Activated T-helper 17 cell treated with anti-CD3 and anti-CD28 coated beads, Interleukin-2, amount 50 U/mL, for 72 hours (primary cell): ENCODE data around the gene RBMS2. TPM values are rescaled to one million over a fixed set of nuclear protein-coding genes. Genes with fewer than 3 reads are reported as not detected.
A peak's percentile ranks its signal among the peaks of the same experiment; 100 is the strongest.
"Not testable (repeated sequence)": the region's sequence is repeated elsewhere in the genome, so short reads cannot be mapped to it uniquely, and the experiment has no call there.

Source experiments
- ATAC-seq: fragments of 150-1000 bp; cut with Tn5 transposase; replicated peaks from 2 replicates; pipeline ENCODE4 v1.10.0; 2021; ENCODE audit warnings: mild to moderate bottlenecking, moderate library complexity
- H3K27ac Mint-ChIP-seq: one replicate; pipeline ENCODE4 v1.8.0; 2022; ENCODE audit warnings: mixed read lengths
- H3K27me3 Mint-ChIP-seq: one replicate; pipeline ENCODE4 v1.8.0; 2022; ENCODE audit warnings: mixed read lengths
- H3K36me3 Mint-ChIP-seq: one replicate; pipeline ENCODE4 v1.8.0; 2022; ENCODE audit warnings: low read depth, mild to moderate bottlenecking, mixed read lengths
- H3K4me1 Mint-ChIP-seq: one replicate; pipeline ENCODE4 v1.8.0; 2022; ENCODE audit warnings: mixed read lengths
- H3K4me3 Mint-ChIP-seq: one replicate; pipeline ENCODE4 v1.8.0; 2022; ENCODE audit warnings: mild to moderate bottlenecking, mixed read lengths
- H3K9me3 Mint-ChIP-seq: one replicate; pipeline ENCODE4 v1.8.0; 2022; ENCODE audit warnings: mixed read lengths
- total RNA-seq, 2 donors: library from RNA; stranded (reverse); gene quantifications; one replicate each; pipeline ENCODE4 v1.2.3, GENCODE V29; 2022

Gene RBMS2
- total RNA-seq, 2 donors from 2014 or later = 1.1 to 2.3 TPM

- no peaks in the 10 kb centered on the region for H3K9me3 Mint-ChIP-seq
- no peaks in the 10 kb centered on the region for H3K27me3 Mint-ChIP-seq
- no peaks in the 10 kb centered on the region for H3K36me3 Mint-ChIP-seq
- no peak overlapping the region for H3K27ac Mint-ChIP-seq
- no peak for ATAC-seq
- H3K4me1 Mint-ChIP-seq = no peaks in the 10 kb centered on the region
- H3K4me3 Mint-ChIP-seq = no peak overlapping the region
These were observed 8.9 kb downstream of the RBMS2 start for GRCh38 chr12:56530390-56531055.

- Mint-ChIP-seq H3K4me1 (peaks cover 4% of the 10 kb centered on the region), H3K36me3 (no peaks in the 10 kb centered on the region), H3K27me3 (no peaks in the 10 kb centered on the region), H3K27ac (no peak overlapping the region), H3K4me3 (no peak overlapping the region), H3K9me3 (no peaks in the 10 kb centered on the region)
- ATAC-seq = no peak
These were observed 15.9 kb downstream of the RBMS2 start for GRCh38 chr12:56537546-56537945.

DNA sequence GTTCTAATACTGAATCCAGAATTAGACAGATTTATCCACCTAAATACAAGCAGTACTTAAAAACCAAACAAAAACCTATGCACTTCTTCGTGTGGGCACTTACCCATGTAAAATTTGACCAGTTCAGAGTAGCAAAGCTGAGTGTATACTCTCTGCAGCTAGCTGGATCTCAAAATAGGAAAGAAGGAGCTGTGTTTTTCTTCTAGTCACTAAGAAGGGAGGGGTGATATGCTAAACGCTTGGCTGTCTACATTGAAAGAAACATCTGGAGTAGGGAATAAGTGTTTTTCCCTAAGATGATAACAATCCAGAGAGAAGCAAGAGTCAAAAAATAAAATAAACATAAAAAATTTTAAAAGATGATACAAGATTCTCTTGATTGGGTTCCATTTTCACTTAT is 20.0 kb downstream of the RBMS2 start:
- ATAC-seq = no peak

GRCh38 chr12:56542164-56542563 is 20.5 kb downstream of the RBMS2 start:
- H3K36me3 Mint-ChIP-seq = no peaks in the 10 kb centered on the region
- no peak for ATAC-seq
- peaks cover 3% of the 10 kb centered on the region for H3K4me1 Mint-ChIP-seq
- H3K9me3 Mint-ChIP-seq = no peaks in the 10 kb centered on the region
- H3K27me3 Mint-ChIP-seq = no peaks in the 10 kb centered on the region
- H3K4me3 Mint-ChIP-seq = no peak overlapping the region
- no peak overlapping the region for H3K27ac Mint-ChIP-seq

More for the DNA sequence above, 20.0 kb downstream of the RBMS2 start:
- Mint-ChIP-seq H3K4me1 (peaks cover 4% of the 10 kb centered on the region), H3K9me3 (no peaks in the 10 kb centered on the region), H3K27me3 (no peaks in the 10 kb centered on the region), H3K36me3 (no peaks in the 10 kb centered on the region), H3K4me3 (no peak overlapping the region), H3K27ac (no peak overlapping the region)

- Mint-ChIP-seq H3K9me3 (no peaks in the 10 kb centered on the region), H3K27ac (no peak overlapping the region), H3K36me3 (no peaks in the 10 kb centered on the region)
These were observed 23.5 kb downstream of the RBMS2 start for GRCh38 chr12:56545023-56545604.

GRCh38 chr12:56546680-56547079 is 25.1 kb downstream of the RBMS2 start:
- H3K36me3 Mint-ChIP-seq = no peaks in the 10 kb centered on the region
- H3K9me3 Mint-ChIP-seq = no peaks in the 10 kb centered on the region
- no peaks in the 10 kb centered on the region for H3K27me3 Mint-ChIP-seq
- H3K4me1 Mint-ChIP-seq = peaks cover 4% of the 10 kb centered on the region
- H3K27ac Mint-ChIP-seq = no peak overlapping the region
- no peak for ATAC-seq
- no peak overlapping the region for H3K4me3 Mint-ChIP-seq

More at GRCh38 chr12:56545023-56545604, 23.5 kb downstream of the RBMS2 start:
- Mint-ChIP-seq H3K4me1 (no peaks in the 10 kb centered on the region), H3K4me3 (no peak overlapping the region), H3K27me3 (no peaks in the 10 kb centered on the region)
- no peak for ATAC-seq

DNA sequence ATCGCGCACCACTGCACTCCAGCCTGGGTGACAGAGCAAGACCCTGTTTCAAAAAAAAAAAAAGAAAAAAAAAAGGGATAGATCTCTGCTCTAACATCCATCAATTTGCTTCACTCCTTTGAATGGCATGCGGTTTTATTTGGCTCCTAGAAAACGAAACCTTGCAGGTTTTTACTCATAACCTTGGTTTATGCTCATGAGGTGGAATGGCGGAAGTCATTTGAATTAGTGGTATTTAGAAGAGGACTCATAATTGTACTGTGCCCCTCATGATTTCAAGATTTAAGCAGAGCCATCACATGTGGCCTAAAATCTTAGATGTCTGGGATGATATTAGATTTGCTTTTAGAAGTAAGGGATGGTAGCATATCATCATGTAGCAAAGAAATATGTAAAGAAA is 29.4 kb downstream of the RBMS2 start:
- ATAC-seq = peak; percentile 45
- Mint-ChIP-seq H3K4me1 (peaks cover 4% of the 10 kb centered on the region), H3K27me3 (no peaks in the 10 kb centered on the region), H3K27ac (no peak overlapping the region), H3K4me3 (no peak overlapping the region), H3K36me3 (no peaks in the 10 kb centered on the region), H3K9me3 (no peaks in the 10 kb centered on the region)

GRCh38 chr12:56565510-56566101 is 44.0 kb downstream of the RBMS2 start:
- Mint-ChIP-seq H3K4me3 (peak overlapping the region; percentile 59), H3K9me3 (no peaks in the 10 kb centered on the region), H3K36me3 (no peaks in the 10 kb centered on the region), H3K27me3 (no peaks in the 10 kb centered on the region), H3K27ac (peak overlapping the region; percentile 79), H3K4me1 (peaks cover 15% of the 10 kb centered on the region)
- ATAC-seq = peak; percentile 87

DNA sequence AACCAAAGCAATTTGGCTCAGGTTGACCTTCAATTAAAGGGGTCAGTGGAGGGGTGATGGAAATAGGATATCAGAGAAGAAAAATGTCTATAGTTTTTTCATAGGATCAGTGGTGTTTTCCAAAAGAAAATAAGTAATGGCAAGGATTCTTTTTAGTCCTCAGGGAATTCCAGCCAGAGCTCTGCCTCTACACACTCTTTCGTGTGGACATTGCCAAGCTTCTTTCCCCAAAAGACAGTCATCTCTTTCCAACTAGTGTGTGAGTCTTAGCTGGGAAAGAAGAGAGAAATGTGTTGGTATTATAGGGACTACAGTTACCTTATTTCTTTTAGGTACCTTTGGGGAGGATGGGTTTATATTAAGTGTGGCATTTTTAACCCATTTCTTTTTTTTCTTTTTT is 46.5 kb downstream of the RBMS2 start:
- Mint-ChIP-seq H3K27me3 (no peaks in the 10 kb centered on the region), H3K9me3 (no peaks in the 10 kb centered on the region), H3K27ac (no peak overlapping the region), H3K4me1 (peaks cover 15% of the 10 kb centered on the region), H3K36me3 (no peaks in the 10 kb centered on the region), H3K4me3 (no peak overlapping the region)
- no peak for ATAC-seq

DNA sequence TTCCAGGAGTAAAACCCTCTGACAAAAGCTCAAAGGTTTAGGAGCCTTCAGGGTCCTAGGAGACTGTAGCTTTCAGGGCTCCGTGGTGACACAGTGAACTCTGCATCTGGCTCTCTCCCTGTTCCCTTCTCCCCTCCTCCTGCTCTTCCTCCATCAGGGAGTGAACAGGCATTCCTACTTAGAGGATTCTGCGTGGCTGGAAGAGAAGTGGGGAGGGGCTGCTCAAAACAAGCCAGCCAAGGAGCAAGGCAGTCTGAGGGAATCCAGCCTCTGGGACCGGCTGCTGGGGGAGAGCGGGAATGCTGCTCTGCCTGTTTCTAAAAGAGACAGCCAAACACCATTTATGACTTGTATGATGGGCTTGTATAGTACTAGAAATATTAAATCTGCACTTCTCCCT is 49.5 kb downstream of the RBMS2 start:
- no peaks in the 10 kb centered on the region for H3K36me3 Mint-ChIP-seq
- H3K27me3 Mint-ChIP-seq = no peaks in the 10 kb centered on the region
- no peaks in the 10 kb centered on the region for H3K9me3 Mint-ChIP-seq

GRCh38 chr12:56572288-56572687 is 50.7 kb downstream of the RBMS2 start:
- H3K9me3 Mint-ChIP-seq = no peaks in the 10 kb centered on the region
- H3K4me1 Mint-ChIP-seq = peaks cover 6% of the 10 kb centered on the region
- no peak overlapping the region for H3K27ac Mint-ChIP-seq
- H3K36me3 Mint-ChIP-seq = no peaks in the 10 kb centered on the region
- no peaks in the 10 kb centered on the region for H3K27me3 Mint-ChIP-seq
- no peak for ATAC-seq
- H3K4me3 Mint-ChIP-seq = no peak overlapping the region

More for the DNA sequence above, 49.5 kb downstream of the RBMS2 start:
- H3K4me3 Mint-ChIP-seq = no peak overlapping the region
- peaks cover 7% of the 10 kb centered on the region for H3K4me1 Mint-ChIP-seq
- no peak overlapping the region for H3K27ac Mint-ChIP-seq
- no peak for ATAC-seq

DNA sequence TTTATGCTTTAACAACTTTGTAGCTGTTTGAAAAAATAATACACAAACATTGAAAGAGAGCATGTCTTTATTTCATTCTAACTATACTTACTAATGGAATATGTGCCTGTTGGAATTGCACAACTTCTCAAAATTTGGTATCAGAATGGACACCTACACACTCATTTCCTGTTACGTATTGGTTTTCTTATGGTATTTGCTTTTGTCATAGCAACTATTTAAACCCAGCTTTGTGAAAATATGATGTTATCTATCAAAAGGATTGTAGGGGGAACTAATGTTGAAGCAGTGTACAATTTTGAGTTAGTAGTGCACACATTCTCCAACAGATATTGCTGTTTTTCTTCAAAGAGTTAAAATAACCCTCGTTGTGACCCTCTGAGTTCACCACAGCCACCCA is 52.6 kb downstream of the RBMS2 start:
- no peak for ATAC-seq

GRCh38 chr12:56577248-56577647 is 55.6 kb downstream of the RBMS2 start:
- H3K27ac Mint-ChIP-seq, H3K9me3 Mint-ChIP-seq, H3K36me3 Mint-ChIP-seq, H3K4me1 Mint-ChIP-seq, H3K4me3 Mint-ChIP-seq, ATAC-seq, H3K27me3 Mint-ChIP-seq: not testable (repeated sequence)

More for the DNA sequence above, 52.6 kb downstream of the RBMS2 start:
- H3K4me1 Mint-ChIP-seq = peaks cover 6% of the 10 kb centered on the region
- no peak overlapping the region for H3K4me3 Mint-ChIP-seq
- no peaks in the 10 kb centered on the region for H3K27me3 Mint-ChIP-seq
- H3K36me3 Mint-ChIP-seq = no peaks in the 10 kb centered on the region
- H3K27ac Mint-ChIP-seq = no peak overlapping the region
- no peaks in the 10 kb centered on the region for H3K9me3 Mint-ChIP-seq

GRCh38 chr12:56578983-56579546 is 57.4 kb downstream of the RBMS2 start:
- Mint-ChIP-seq H3K27ac (no peak overlapping the region), H3K27me3 (no peaks in the 10 kb centered on the region), H3K9me3 (no peaks in the 10 kb centered on the region), H3K36me3 (no peaks in the 10 kb centered on the region), H3K4me3 (no peak overlapping the region), H3K4me1 (peaks cover 7% of the 10 kb centered on the region)
- no peak for ATAC-seq
